NCI-H510A (cell line): ENCODE measurements around the gene ZNF121.

Experiments used
- DNase-seq: peaks from one replicate; lab custom pipeline; 2025; lab: John Stamatoyannopoulos, UW

Gene ZNF121

GRCh38 chr19:9538183-9539058 lies 45.9 kb downstream of the ZNF121 start, which contains the start of gene ZNF426:
Gene ZNF426 (minus strand): TSS chr19:9538645. CDS start chr19:9536232, 2,413 bp downstream.
- peak; percentile 76 for DNase-seq

- DNase-seq = no peak
Measured at GRCh38 chr19:9535934-9536333, 48.4 kb downstream of the ZNF121 start.

- no peak for DNase-seq
Measured at GRCh38 chr19:9531933-9532332, 52.4 kb downstream of the ZNF121 start.

- no peak for DNase-seq
Measured at GRCh38 chr19:9528757-9529336, 55.5 kb downstream of the ZNF121 start.

- DNase-seq = no peak
Measured at GRCh38 chr19:9523885-9524474, 60.3 kb downstream of the ZNF121 start.
